GM18870 (cell line): Measurements from ENCODE around the gene PAK4.
"Not testable (repeated sequence)": the region's sequence is repeated elsewhere in the genome, so short reads cannot be mapped to it uniquely, and the experiment has no call there.

ENCODE experiments used
- ATAC-seq: cut with Tn5 transposase; IDR thresholded peaks from one replicate; pipeline ENCODE4 v1.9.1; 2021; ENCODE audit warnings: moderate library complexity; ENCODE audit not compliant: unreplicated experiment

PAK4 gene

DNA sequence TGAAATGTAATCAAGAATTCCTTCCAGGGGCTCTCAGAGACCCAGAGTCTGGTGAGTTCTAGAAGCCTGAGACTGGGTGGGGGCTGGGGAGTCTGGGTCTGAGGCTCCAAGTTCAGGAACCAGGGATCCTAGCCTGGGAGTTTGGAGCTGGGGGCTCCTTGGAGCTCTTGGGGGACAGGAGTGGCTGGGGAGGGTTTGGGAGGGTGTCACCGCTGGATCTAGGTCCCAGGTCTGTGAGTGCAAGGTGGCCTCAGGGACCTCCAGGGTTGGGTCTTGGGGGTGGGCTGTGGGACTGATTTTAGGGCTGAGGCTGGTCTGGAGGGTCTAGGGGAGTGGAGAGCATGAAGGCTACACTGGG is 77.4 kb downstream of the PAK4 start:
- ATAC-seq = no peak

DNA sequence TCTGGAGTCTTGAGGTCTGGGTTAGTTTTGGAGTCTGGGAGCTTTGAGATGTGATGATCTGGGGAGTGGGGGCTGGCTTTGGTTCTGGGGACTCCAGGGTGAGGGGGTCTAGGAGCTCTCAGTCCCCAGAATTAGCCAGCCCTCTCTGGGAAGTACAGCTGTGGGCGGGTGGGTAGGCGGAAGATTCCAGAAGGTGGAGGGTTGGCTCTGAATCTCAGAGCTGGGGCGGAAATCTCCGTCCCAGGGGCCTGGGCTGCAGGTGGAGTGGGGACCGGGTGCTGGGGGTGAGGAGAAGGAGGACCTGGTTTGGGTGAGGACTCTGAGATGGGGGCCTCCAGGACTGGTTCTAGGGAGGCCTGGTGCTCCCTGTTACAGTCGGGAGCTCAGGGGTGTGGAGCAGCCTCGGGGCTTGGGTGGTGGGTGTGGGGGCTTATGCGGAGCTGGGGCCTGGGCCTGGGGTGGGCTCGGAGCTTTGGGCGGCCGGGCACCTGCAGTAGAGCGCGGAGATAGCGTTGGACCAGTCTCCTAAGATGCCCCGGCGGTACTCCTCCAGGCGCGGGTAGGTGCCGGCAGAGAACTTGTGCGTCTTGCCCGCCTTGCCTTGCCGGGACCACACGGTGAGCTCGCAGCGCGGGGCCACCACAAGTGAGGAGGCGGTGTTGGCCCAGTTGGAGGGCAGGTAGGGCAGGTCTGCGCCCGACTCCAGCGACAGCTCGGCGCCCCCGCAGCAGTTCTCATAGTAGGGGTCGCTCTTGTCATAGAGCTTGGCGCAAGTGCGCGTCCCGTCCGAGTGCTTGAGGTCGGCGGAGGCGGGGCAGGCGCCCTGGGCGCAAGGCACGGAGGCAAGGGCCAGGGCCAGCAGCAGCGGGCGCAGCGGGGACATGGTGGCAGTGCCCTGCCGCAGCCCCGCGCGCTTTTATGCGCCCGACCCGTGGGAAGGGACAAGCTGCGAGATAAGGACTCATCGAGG is 78.1 kb downstream of the PAK4 start, which contains the start of gene SYCN:
Gene SYCN, minus strand, starts transcription at position 892 of the 970 bp plus-strand sequence. Its CDS starts 9 bp downstream, at position 883.
- ATAC-seq = no peak

DNA sequence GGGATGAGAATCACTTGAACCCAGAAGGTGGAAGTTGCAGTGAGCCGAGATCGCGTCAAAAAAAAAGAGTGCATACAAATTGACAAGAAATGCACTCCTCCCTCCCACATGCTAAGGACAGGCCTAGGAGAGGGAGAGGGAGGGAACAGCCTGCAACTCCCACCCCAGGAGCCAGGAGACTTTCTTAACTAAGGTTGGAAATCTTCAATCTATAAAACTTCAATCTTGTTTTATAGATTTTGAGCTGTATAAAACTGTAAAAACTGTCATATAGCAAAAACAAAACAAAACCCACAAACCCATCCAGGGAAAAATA is 79.8 kb downstream of the PAK4 start:
- no peak for ATAC-seq

DNA sequence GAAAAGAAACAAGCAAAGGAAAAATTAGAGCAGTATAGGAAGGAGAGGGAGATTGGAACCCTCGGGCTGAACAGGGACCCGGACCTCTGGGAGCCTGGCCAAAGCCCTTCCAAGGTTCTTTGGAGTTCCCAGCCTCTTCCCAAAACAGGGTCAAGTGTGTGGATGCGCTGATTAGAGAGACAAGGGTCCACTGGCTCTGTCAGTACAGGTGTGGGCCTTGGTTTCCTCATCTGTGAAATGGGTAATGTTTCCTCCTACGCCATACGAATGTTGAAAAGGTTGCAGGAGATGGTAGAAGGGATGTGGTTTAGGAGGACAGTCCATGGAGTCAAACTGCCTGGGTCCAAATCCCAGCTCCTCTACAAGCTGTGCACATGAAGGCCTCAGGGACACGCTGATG is 80.5 kb downstream of the PAK4 start:
- ATAC-seq = no peak

DNA sequence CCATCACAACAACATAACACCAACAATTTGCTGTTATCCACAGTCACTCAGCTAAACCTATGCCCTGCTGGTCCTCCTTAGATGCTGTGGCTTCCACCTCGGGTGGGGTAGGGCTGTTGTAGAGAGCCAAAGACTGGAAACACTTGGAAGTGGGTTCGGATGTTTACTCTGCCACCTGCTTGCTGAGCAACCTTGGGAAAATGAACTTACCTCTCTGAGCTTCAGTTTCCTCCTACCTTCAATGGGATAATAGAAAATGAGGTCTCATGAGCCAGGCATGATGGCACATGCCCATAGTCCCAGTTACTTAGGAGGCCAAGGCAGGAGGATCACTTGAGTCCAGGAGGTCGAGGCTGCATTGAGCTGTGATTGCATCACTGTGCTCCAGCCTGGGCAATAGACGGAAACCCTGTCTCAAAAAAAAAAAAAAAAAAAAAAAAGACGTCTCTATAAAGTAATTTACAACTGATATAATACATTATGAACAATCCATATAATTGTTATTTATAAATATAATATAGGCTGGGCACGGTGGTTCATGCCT is 81.8 kb downstream of the PAK4 start:
- ATAC-seq = no peak

DNA sequence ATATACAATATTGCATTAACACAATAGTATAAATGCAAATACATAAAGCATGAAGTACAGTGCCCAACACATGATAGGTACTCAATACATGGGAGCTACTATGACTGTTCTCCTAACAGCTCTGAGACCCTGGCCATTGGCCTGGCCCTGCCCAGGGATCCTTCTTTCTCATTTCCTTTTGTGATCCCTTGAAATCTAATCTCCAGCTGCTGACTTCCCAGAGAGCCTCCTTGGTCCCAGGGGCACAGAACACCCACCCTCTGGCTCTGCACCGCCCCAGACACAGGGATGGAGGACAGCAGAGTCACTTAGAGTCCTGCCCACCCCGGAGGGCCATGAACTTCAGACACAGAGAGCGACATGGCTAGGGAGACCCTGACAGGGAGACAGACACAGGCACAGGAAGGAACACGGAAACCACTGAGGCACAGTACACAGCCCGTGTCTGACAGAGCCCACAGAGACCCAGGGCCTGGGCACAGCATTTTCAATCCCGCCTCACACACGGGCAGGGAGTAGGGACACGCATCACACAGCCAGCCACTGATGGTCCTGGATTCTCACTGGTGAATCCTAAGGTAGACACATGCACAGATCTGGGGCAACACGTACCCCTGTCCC is 82.7 kb downstream of the PAK4 start:
- no peak for ATAC-seq

DNA sequence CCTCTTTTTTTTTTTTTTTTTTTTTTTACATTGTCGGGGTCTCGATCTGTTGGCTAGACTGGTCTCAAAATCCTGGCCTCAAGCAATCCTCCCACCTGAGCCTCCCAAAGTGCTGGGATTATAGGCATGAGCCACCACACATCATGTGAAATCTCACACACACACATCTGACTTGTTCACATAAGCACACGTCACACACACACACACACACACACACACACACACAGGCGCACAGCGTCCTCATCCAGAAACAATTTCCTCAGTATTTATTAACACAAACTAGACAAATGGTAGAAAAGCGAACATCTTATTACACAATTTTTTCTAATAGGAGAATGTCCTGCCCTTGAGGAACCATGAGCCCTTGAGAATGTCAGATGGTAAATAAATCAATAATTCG is 83.6 kb downstream of the PAK4 start:
- ATAC-seq = no peak

DNA sequence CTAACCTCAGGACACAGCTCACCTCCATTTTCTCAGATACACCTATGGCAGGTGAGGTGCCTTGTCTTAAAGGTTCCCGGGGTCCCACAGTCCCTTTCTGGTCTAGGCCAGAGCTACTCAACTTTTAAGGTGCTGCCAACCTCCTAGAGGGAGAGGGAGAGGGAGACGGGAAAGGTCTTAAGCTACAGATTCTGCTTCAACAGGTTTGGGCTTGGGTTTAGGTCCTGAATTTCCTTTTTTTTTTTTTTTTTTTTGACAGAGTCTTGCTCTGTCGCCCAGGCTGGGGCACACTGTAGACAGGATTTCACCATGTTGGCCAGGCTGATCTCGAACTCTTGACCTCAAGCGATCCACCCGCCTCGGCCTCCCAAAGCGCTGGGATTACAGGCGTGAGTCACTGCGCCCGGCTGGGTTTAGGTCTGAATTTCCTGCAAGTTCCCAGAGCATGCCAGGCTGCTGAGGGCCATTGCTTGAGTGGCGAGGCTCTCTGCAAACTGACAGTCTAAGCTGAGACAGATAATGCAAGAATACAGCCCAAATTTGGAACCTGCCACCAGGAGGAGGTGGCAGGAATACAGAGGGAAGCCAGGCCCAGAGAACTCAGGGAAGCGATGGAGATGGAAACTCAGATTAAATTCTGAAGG is 86.3 kb downstream of the PAK4 start:
- no peak for ATAC-seq

DNA sequence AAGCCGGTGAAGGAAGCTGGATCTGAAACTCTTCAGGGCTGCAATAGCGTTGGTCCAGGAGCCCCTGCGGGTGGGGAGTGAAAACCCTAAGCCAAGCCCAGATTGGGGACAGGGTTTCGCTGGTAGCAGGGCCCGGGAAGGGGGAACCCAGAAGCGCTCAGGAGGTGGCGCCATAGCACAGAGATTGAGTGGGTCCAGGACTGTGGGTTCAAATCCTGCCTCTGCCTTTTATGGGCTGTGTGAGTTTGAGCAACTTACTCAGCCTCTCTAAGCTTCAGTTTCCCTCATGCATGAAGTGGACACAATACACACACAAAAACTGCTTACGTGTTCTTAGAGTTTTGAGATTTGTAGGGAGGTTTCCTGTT is 86.8 kb downstream of the PAK4 start:
- no peak for ATAC-seq

DNA sequence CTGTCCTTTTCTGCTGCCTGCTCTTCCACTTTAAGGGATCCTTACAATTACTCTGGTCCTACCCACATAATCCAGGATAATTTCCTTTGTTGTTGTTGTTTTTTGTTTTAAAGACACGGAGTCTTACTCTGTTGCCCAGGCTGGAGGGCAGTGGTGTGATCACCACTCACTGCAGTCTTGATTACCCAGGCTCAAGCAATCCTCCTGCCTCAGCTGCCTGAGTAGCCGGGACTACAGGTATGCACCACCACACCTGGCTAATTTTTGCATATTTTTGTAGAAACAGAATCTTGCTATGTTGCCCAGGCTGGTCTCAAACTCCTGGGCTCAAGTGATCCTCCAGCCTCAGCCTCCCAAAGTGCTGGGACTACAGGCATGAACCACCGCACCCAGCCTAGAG is 89.7 kb downstream of the PAK4 start:
- not testable (repeated sequence) for ATAC-seq

DNA sequence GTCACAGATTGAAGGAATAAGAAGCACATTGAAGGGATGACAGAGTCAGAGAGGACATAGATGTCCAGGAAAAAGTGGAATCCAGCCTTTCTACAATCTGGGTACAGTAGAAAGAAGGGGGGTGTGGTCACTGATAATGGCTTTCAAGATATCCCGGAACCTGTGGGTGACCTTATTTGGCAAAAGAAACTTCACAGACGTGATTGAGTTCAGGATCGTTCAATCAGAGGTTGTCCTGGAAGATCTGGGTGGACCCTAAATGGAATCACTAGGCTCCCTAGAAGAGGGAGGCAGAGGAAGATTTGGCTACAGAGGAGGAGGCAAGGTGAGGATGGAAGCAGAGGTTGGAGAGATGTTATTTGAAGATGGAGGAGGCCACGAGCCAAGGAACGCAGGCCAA is 91.5 kb downstream of the PAK4 start:
- no peak for ATAC-seq

DNA sequence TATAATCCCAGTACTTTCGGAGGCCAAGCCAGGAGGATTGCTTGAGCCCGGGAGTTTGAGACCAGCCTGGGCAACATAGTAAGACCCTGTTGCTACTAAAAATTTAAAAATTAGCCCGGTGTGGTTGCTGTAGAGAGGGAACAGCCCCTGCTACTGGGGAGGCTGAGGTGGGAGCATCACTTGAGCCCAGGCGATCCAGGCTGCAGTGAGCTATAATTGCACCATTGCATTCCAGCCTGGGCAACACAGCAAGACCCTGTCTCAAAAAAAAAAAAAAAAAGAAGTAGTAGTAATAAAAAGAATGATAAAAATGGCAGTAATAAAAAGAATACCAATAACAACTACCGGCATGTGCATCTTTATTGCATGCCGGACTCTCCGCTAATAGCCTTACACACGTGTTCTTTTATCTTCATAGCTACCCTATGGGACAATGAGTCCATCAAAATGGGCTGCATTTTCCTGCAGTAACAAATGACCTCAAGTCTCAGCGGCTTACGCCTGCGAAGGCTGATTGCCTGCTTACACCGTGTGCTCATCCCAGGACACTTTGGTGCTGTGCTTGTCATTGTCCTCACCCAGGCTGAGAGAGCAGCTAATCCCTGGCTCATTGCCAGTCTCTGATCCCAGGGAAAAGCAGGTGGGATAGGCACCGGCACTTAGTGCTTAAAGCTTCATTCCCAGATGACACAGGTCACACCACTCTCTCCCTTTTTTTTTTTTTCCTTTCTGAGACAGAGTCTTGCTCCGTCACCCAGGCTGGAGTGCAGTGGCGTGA is 92.8 kb downstream of the PAK4 start:
- no peak for ATAC-seq

DNA sequence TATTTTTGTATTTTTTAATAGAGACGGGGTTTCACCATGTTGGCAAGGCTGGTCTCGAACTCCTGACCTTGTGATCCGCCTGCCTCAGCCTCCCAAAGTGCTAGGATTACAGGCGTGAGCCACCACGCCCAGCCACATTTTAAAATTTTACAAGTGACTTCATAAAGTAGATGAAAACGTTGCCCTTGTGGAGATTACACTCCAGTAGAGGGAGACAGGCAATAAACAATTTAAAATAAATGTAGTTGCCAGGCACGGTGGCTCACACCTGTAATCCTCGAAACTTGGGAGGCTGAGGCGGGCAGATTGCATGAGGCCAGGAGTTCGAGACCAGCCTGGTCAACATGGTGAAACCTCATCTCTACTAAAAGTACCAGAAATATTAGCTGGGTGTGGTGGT is 93.5 kb downstream of the PAK4 start:
- not testable (repeated sequence) for ATAC-seq

DNA sequence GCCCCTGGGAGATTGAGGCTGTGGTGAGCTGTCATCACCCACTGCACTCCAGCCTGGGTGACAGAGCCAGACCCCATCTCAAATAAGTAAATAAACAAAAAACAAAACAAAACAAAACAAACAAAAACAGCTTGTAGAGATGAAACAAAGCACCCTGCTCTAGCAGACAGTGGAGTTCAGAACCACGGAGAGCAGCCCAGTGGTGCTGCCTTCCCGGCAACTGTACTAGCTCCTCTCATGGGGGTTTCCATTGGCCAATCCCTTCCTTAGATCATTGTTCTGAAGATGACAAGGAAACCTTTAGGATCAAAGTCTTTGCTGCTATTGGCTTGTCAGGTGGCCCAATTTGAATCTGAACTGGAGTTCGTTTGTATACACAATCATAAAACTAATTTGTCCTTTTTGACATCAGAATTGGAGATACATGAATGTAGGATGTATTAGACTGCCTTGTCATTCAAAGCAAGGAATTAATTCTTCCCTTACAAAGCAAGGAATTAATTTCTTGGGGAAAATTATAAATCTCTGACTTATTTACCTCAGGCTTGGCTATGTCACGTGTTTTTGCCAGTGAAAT is 98.2 kb downstream of the PAK4 start:
- ATAC-seq = no peak

DNA sequence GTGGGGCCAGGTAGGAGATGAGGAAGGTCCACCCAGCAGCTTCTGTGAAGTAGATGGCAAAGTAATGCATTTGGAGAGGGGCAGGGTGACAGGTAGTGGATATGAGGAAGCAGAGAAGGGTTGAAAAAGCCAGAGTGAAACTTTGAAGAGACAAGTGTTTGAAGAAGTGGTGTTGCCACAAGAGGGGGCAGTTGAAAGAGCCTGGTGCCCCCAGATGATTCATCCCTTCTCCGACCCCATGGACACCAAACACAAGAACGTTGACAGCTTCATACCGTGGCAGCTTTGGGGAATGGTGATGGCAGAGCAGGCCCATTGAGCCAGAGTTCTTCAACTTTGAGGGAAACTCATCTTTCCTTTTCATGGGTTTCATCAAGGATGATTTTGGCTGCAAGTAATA is 99.3 kb downstream of the PAK4 start:
- ATAC-seq = no peak
